Activated CD8-positive, alpha-beta T cell treated with anti-CD3 and anti-CD28 coated beads, Interleukin-2, amount 10 ng/mL, durations not matched to agents 7 days and 5 days (primary cell): Measurements from ENCODE around the gene FAM114A1. TPM values are rescaled to one million over a fixed set of nuclear protein-coding genes. Genes with fewer than 3 reads are reported as not detected.
"Not testable (repeated sequence)": the region's sequence is repeated elsewhere in the genome, so short reads cannot be mapped to it uniquely, and the experiment has no call there.

Experiments
- ATAC-seq: fragments of 150-1000 bp; cut with Tn5 transposase; one replicate; pipeline ENCODE4 v1.10.0; 2021; ENCODE audit warnings: moderate library complexity
- CTCF ChIA-PET: fragments of 350-600 bp; sonication (Branson Sonifier 250); formaldehyde crosslinking; loops from one replicate; lab custom pipeline; 2021; ENCODE audit warnings: antibody characterized with exemption; lab: Charles Lee
- POLR2A ChIA-PET: fragments of 350-600 bp; sonication (Branson Sonifier 250); formaldehyde crosslinking; loops from one replicate; lab custom pipeline; 2021; ENCODE audit warnings: antibody characterized with exemption; lab: Charles Lee
- DNase-seq: peaks from one replicate; pipeline ENCODE4 v3.0.0-alpha.2; 2020
- H3K27ac Mint-ChIP-seq: one replicate; pipeline ENCODE4 v1.8.0; 2021; ENCODE audit warnings: mild to moderate bottlenecking, mixed read lengths
- H3K27me3 Mint-ChIP-seq: one replicate; pipeline ENCODE4 v1.8.0; 2021; ENCODE audit warnings: low read depth, mixed read lengths
- H3K36me3 Mint-ChIP-seq: one replicate; pipeline ENCODE4 v1.8.0; 2021; ENCODE audit warnings: low read depth, mixed read lengths
- H3K4me1 Mint-ChIP-seq: one replicate; pipeline ENCODE4 v1.8.0; 2021; ENCODE audit warnings: low read depth, mixed read lengths
- H3K4me3 Mint-ChIP-seq: one replicate; pipeline ENCODE4 v1.8.0; 2021; ENCODE audit warnings: mild to moderate bottlenecking, mixed read lengths
- H3K9me3 Mint-ChIP-seq: one replicate; pipeline ENCODE4 v1.8.0; 2022; ENCODE audit warnings: mixed read lengths; ENCODE audit not compliant: insufficient read depth
- total RNA-seq, 2 experiments: library from RNA; stranded (reverse); gene quantifications; one replicate each; pipeline ENCODE4 v1.2.3, GENCODE V29; 2021

Gene FAM114A1
- total RNA-seq, 2 experiments from 2014 or later: 0.50 to 0.60 TPM

- POLR2A ChIA-PET: no interaction called here
- ATAC-seq: no peak
- H3K27ac Mint-ChIP-seq: no peak overlapping the region
Observed at GRCh38 chr4:38940476-38940875, 72.9 kb downstream of the FAM114A1 start.

GRCh38 chr4:38941906-38942305 is 74.3 kb downstream of the FAM114A1 start:
- DNase-seq, H3K4me3 Mint-ChIP-seq, H3K27ac Mint-ChIP-seq: not testable (repeated sequence)

More at GRCh38 chr4:38940476-38940875, 72.9 kb downstream of the FAM114A1 start:
- DNase-seq: no peak
- Mint-ChIP-seq H3K9me3 (no peaks in the 10 kb centered on the region), H3K4me1 (peaks cover 3% of the 10 kb centered on the region), H3K36me3 (no peaks in the 10 kb centered on the region), H3K4me3 (no peak overlapping the region), H3K27me3 (no peaks in the 10 kb centered on the region)
- CTCF ChIA-PET: interaction anchor here (0.9 to 1.8 kb wide), 2 partner anchors 9 to 38 kb away, joined by 5 to 6 read pairs; no protein-coding TSS in a partner anchor

GRCh38 chr4:38943343-38943742 is 75.7 kb downstream of the FAM114A1 start:
- no peak overlapping the region for H3K27ac Mint-ChIP-seq
- H3K36me3 Mint-ChIP-seq: no peaks in the 10 kb centered on the region
- H3K9me3 Mint-ChIP-seq: no peaks in the 10 kb centered on the region
- ATAC-seq: no peak
- no peak overlapping the region for H3K4me3 Mint-ChIP-seq
- ChIA-PET POLR2A (no interaction called here), CTCF (no interaction called here)
- peaks cover 4% of the 10 kb centered on the region for H3K4me1 Mint-ChIP-seq
- H3K27me3 Mint-ChIP-seq: no peaks in the 10 kb centered on the region
- no peak for DNase-seq

More at GRCh38 chr4:38941906-38942305, 74.3 kb downstream of the FAM114A1 start:
- POLR2A ChIA-PET: interaction anchor here (0.5 kb wide), 1 partner anchor 18 kb away, joined by 3 read pairs; no protein-coding TSS in a partner anchor
- CTCF ChIA-PET, H3K36me3 Mint-ChIP-seq, ATAC-seq, H3K9me3 Mint-ChIP-seq, H3K27me3 Mint-ChIP-seq, H3K4me1 Mint-ChIP-seq: not testable (repeated sequence)

GRCh38 chr4:38944440-38944839 is 76.8 kb downstream of the FAM114A1 start:
- Mint-ChIP-seq H3K36me3 (no peaks in the 10 kb centered on the region), H3K9me3 (no peaks in the 10 kb centered on the region), H3K27me3 (no peaks in the 10 kb centered on the region), H3K4me3 (no peak overlapping the region), H3K27ac (no peak overlapping the region), H3K4me1 (peaks cover 15% of the 10 kb centered on the region)
- POLR2A ChIA-PET: no interaction called here
- ATAC-seq: no peak
- no peak for DNase-seq
- CTCF ChIA-PET: interaction anchor here (0.7 kb wide), 1 partner anchor 51 kb away, joined by 4 read pairs; no protein-coding TSS in a partner anchor

- CTCF ChIA-PET: no interaction called here
- Mint-ChIP-seq H3K4me3 (no peak overlapping the region), H3K27me3 (peaks cover 2% of the 10 kb centered on the region), H3K36me3 (no peaks in the 10 kb centered on the region), H3K4me1 (peaks cover 24% of the 10 kb centered on the region), H3K9me3 (no peaks in the 10 kb centered on the region), H3K27ac (no peak overlapping the region)
- POLR2A ChIA-PET: no interaction called here
- ATAC-seq (no peak), DNase-seq (no peak)
Observed at GRCh38 chr4:38946919-38947318, 79.3 kb downstream of the FAM114A1 start.

- Mint-ChIP-seq H3K27ac (no peak overlapping the region), H3K9me3 (no peaks in the 10 kb centered on the region), H3K4me1 (peaks cover 24% of the 10 kb centered on the region), H3K4me3 (no peak overlapping the region), H3K27me3 (peaks cover 11% of the 10 kb centered on the region), H3K36me3 (no peaks in the 10 kb centered on the region)
- no peak for ATAC-seq
- DNase-seq: no peak
- CTCF ChIA-PET: interaction anchor here (1.7 to 2.8 kb wide), 3 partner anchors 10 to 188 kb away, joined by 4 to 14 read pairs (median 10); no protein-coding TSS in a partner anchor
- POLR2A ChIA-PET: interaction anchor here (0.9 kb wide), 1 partner anchor 10 kb away, joined by 3 read pairs; no protein-coding TSS in a partner anchor
Observed at GRCh38 chr4:38948551-38948950, 80.9 kb downstream of the FAM114A1 start.

GRCh38 chr4:38949411-38950051 is 81.9 kb downstream of the FAM114A1 start:
- peaks cover 15% of the 10 kb centered on the region for H3K27me3 Mint-ChIP-seq
- CTCF ChIA-PET: interaction anchor here (0.6 to 2.8 kb wide), 9 partner anchors 9 to 504 kb away, joined by 3 to 14 read pairs (median 5); no protein-coding TSS in a partner anchor
- no peak overlapping the region for H3K4me3 Mint-ChIP-seq
- peak overlapping the region; percentile 73 for H3K27ac Mint-ChIP-seq
- ATAC-seq (peak; percentile 92), DNase-seq (peak; percentile 76)
- POLR2A ChIA-PET: interaction anchor here (0.6 to 1.4 kb wide), 6 partner anchors 9 to 95 kb away, joined by 3 to 7 read pairs (median 4); partner anchors contain the start of gene TMEM156
- H3K4me1 Mint-ChIP-seq: peaks cover 24% of the 10 kb centered on the region
- H3K9me3 Mint-ChIP-seq: no peaks in the 10 kb centered on the region
- H3K36me3 Mint-ChIP-seq: no peaks in the 10 kb centered on the region

- ChIA-PET CTCF (interaction anchor here (0.6 to 2.8 kb wide), 9 partner anchors 9 to 503 kb away, joined by 3 to 14 read pairs (median 5); no protein-coding TSS in a partner anchor), POLR2A (interaction anchor here (0.8 to 1.4 kb wide), 3 partner anchors 81 to 94 kb away, joined by 3 to 7 read pairs (median 5); partner anchors contain the start of gene TMEM156)
- Mint-ChIP-seq H3K27me3 (peaks cover 15% of the 10 kb centered on the region), H3K9me3 (no peaks in the 10 kb centered on the region), H3K4me3 (no peak overlapping the region), H3K36me3 (no peaks in the 10 kb centered on the region), H3K27ac (no peak overlapping the region), H3K4me1 (peaks cover 24% of the 10 kb centered on the region)
- DNase-seq: no peak
- no peak for ATAC-seq
Observed at GRCh38 chr4:38950159-38950558, 82.6 kb downstream of the FAM114A1 start.

- Mint-ChIP-seq H3K36me3 (no peaks in the 10 kb centered on the region), H3K4me1 (peaks cover 24% of the 10 kb centered on the region), H3K9me3 (no peaks in the 10 kb centered on the region), H3K4me3 (no peak overlapping the region), H3K27me3 (peaks cover 15% of the 10 kb centered on the region), H3K27ac (peak overlapping the region; percentile 9)
- ChIA-PET POLR2A (no interaction called here), CTCF (interaction anchor here (2.8 kb wide), 1 partner anchor 49 kb away, joined by 14 read pairs; no protein-coding TSS in a partner anchor)
- ATAC-seq (no peak), DNase-seq (no peak)
Observed at GRCh38 chr4:38950734-38951133, 83.1 kb downstream of the FAM114A1 start.

GRCh38 chr4:38951598-38951997 is 84.0 kb downstream of the FAM114A1 start:
- Mint-ChIP-seq H3K4me3 (no peak overlapping the region), H3K27ac (no peak overlapping the region), H3K9me3 (no peaks in the 10 kb centered on the region), H3K36me3 (no peaks in the 10 kb centered on the region), H3K4me1 (peaks cover 24% of the 10 kb centered on the region), H3K27me3 (peaks cover 15% of the 10 kb centered on the region)
- ATAC-seq: no peak
- no peak for DNase-seq
- CTCF ChIA-PET: interaction anchor here (0.9 kb wide), 1 partner anchor 49 kb away, joined by 4 read pairs; no protein-coding TSS in a partner anchor
- POLR2A ChIA-PET: no interaction called here

GRCh38 chr4:38952017-38952416 is 84.4 kb downstream of the FAM114A1 start:
- ATAC-seq: no peak
- Mint-ChIP-seq H3K27me3 (peaks cover 15% of the 10 kb centered on the region), H3K36me3 (no peaks in the 10 kb centered on the region), H3K4me3 (no peak overlapping the region), H3K27ac (no peak overlapping the region), H3K9me3 (no peaks in the 10 kb centered on the region), H3K4me1 (peaks cover 24% of the 10 kb centered on the region)
- CTCF ChIA-PET: interaction anchor here (0.9 to 1.0 kb wide), 2 partner anchors 49 to 517 kb away, joined by 3 to 4 read pairs; no protein-coding TSS in a partner anchor
- POLR2A ChIA-PET: no interaction called here
- DNase-seq: no peak

- Mint-ChIP-seq H3K36me3 (no peaks in the 10 kb centered on the region), H3K4me3 (no peak overlapping the region), H3K27me3 (peaks cover 15% of the 10 kb centered on the region), H3K27ac (no peak overlapping the region), H3K4me1 (peaks cover 21% of the 10 kb centered on the region), H3K9me3 (no peaks in the 10 kb centered on the region)
- ChIA-PET CTCF (interaction anchor here (1.5 kb wide), 1 partner anchor 53 kb away, joined by 8 read pairs; no protein-coding TSS in a partner anchor), POLR2A (no interaction called here)
- ATAC-seq (no peak), DNase-seq (no peak)
Observed at GRCh38 chr4:38954727-38955126, 87.1 kb downstream of the FAM114A1 start.
